NCI-H2107 treated with DMSO at 0.1 percent for 48 hours (cell line): ENCODE measurements around the gene SORCS1.

Source experiments
- DNase-seq: peaks from one replicate; lab custom pipeline; 2025; ENCODE audit not compliant: unreplicated experiment; lab: John Stamatoyannopoulos, UW

SORCS1 gene

GRCh38 chr10:106764360-106764759 lies 400.1 kb downstream of the SORCS1 start:
- DNase-seq: no peak

DNA sequence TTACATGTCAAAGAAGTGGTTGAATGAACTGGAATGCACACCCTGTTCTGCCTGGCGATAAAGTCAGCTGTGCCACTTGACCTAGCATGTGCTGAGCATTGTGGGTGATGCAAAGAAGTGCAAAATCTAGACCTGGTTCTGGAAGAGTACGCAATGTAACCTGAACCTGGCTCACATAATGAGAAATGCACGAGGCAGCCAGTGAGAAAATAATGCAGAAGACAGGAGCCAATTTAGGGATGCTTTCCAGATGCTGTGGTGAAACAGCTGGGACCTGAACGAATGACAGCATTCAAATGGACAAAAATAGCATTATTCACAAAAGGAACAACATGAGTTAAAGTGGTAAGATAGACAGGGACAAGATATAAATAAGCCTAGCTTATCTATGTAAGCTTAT lies 402.6 kb downstream of the SORCS1 start:
- DNase-seq: no peak

DNA sequence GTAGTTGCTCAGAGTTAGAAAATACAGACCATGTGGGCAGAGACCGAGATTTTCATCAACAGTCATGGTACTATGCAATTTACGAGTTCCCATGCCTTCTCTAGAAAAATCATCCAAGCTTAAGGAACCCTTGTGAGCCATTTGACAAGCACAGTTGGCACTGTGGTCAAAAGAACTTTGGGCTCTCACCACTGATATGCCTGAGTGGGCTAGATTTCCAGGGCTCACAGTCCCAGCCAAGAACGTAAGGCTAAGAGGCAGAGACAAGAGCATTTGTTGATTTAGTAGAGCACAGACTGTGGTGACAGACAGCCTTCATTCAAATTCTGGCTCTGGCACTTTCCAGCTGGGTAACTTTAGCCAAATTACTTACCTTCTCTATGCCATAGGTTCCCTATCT lies 407.0 kb downstream of the SORCS1 start:
- no peak for DNase-seq

DNA sequence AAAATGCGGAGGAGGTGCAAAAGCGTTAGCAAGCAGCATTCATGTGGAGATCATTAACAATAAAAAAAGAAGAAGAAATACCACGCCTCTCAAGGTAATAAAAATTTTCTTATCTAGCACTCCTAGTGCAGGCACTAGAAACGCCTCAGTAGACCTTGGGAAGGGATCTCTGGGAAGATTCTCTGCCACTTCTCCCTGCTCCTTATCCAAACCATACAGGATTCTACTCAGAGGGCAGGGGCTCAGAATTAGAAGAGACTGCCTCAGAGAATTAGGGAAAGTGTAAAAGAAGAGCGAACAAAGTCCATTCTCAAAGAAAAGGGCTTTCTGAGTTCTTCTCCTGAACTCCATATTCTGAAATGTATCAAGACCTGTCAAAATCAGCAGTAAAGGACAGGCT lies 413.4 kb downstream of the SORCS1 start:
- DNase-seq: no peak

DNA sequence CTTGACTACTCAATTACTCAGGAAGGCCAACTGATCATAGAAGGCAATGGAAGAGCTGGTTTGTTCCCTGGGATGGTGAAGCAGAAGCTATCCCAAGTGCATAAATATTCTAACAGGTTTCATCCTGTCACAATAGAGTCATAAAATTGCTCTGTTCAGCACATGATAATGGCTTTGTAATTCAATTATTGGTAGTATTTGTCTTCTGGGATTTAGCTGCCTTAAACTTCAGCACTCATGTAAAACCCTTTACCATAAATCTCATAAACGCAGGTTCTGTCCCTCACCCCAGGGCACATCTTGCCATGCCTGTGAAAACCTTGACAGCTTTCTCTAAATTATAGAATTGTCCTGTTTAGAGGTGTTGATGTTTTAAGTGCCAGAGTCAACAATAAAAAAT lies 417.6 kb downstream of the SORCS1 start:
- DNase-seq: no peak

- DNase-seq: no peak
Observed at GRCh38 chr10:106741006-106741530, 423.4 kb downstream of the SORCS1 start.

DNA sequence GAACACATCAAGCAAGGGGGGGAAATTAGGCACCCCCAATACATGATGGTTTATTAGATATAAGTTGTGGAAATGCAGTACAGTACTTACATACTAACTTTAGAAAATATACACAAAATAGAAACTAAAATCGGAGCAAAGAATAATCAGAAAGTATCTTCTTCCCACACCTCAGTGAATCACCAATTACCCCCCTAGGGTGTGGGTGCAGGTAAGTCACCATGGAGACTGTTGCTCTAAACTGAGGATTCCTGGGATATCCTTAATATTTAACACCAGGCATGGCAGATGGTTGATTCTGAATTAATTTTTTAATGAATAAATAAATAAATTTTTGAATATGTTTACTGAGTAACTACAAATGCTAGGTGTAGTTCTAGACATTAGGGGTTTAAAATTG lies 424.4 kb downstream of the SORCS1 start:
- no peak for DNase-seq

DNA sequence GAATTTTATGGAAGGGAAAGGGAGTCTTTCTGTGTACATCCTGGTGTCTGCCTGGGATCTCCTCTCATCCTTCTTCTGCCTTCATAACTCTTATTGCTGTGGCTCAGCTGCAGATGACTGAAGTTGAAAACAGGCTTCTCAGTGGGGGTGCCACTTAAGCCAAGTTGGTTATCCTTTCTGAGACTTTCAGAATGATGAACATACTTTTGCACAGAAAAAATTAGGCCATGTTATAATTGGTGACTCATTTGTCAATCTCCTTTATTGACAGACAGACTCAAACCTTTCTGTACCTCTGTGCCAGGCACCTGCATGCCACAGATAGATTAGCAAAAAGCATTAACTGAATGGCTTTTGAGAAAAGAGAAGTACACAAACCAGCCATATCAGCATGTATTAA lies 430.3 kb downstream of the SORCS1 start:
- no peak for DNase-seq

- DNase-seq: no peak
Observed at GRCh38 chr10:106728232-106728631, 436.3 kb downstream of the SORCS1 start.

DNA sequence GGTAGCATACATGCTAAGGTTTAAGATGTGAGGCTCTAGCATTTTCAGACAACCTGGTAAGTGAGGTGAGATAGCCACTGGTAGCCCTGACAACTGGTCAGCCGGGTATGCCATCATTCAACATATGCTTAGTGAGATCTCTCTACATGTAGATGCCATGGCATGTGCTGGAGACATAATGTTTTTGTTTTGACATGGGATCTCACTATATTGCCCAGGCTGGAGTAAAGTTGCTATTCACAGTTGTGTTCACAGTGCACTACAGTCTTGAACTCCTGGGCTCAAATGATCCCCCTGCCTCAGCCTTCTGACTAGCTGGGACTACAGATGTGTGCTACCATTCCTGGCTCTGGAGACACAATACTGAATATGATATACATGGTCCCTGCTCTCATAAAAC lies 437.3 kb downstream of the SORCS1 start:
- no peak for DNase-seq

GRCh38 chr10:106722524-106722923 lies 442.0 kb downstream of the SORCS1 start:
- DNase-seq: no peak

- no peak for DNase-seq
Observed at GRCh38 chr10:106720683-106721082, 443.8 kb downstream of the SORCS1 start.

GRCh38 chr10:106716381-106716780 lies 448.1 kb downstream of the SORCS1 start:
- no peak for DNase-seq

GRCh38 chr10:106714734-106715555 lies 449.6 kb downstream of the SORCS1 start:
- no peak for DNase-seq

DNA sequence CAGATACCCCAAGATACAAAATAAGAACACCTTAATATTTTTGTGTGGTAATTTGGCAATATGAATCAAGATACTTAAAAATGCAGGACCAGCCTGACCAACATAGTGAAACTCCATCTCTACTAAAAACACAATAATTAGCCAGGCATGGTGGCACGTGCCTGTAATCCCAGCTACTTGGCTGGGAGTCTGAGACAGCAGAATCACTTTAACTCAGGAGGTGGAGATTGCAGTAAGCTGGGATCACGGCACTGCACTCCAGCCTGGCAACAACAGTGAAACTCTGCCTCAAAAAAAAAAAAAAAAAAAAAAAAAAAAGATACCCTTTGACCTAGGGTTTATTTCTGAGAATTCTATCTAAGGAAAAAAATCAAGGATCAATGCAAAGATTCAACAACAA lies 450.7 kb downstream of the SORCS1 start:
- DNase-seq: no peak

GRCh38 chr10:106712988-106713387 lies 451.5 kb downstream of the SORCS1 start:
- no peak for DNase-seq

- DNase-seq: no peak
Observed at GRCh38 chr10:106711313-106711906, 453.1 kb downstream of the SORCS1 start.

GRCh38 chr10:106708506-106708905 lies 456.0 kb downstream of the SORCS1 start:
- no peak for DNase-seq

GRCh38 chr10:106707657-106708056 lies 456.8 kb downstream of the SORCS1 start:
- no peak for DNase-seq

DNA sequence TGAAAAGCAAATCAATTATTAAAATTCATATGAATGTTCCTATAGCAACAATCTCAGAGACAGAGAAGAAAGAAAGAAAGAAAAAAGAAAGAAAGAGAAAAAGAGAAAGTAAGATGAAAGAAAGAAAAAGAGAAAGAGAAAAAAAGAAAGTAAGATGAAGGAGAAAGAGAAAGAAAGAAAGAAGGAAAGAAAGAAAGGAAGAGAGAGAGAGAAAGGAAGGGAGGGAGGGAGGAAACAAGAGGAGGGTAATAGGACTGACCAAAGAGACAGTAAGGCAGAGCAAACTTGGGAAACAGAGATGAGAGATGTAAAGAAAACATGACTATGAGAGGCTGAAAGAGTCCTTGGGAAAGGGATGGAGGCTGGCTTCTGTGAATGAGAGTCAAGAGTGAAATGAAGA lies 458.4 kb downstream of the SORCS1 start:
- DNase-seq: no peak

DNA sequence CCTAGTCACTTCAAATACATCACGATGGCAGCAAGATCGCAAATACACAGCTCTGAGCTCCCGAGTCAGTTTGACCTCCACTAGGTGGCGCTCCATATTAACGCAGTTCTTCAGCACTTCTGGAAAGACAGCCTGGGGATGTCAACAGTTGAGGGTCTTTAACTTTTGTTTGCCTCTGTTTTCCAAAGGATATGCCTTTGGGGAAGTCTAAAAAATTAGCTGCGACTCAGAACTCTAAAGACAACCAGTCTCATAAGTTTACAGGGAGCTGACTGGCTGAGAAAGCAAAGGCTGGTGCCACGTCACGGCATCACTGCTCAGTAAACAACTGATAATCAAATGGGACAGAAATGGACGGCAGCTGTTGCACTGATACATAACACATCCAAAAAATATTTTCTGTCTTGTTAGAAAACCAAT lies 458.8 kb downstream of the SORCS1 start:
- DNase-seq: peak; percentile 17

DNA sequence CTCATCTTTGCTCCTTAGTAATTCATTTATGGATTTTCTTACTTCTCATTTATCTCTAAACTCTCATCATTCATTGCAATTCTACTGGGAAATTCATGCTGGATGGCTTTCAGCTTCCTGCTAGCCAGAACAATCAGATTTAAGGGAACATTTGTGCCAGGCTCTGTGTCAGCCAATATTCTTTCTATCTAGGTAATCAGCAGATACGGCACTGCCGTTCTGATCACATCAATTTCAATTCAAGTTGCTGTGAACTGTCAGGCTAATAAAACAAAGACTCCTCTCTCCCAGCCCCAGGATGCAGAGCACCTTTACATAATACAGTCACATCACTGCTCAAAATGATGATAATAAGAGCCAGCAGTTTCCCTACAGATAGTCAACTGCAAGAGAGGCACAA lies 468.3 kb downstream of the SORCS1 start:
- no peak for DNase-seq
